H1 (cell line): ENCODE measurements around the gene HTR4. TPM values are rescaled to one million over a fixed set of nuclear protein-coding genes. Genes with fewer than 3 reads are reported as not detected.

Experiments used
- CTCF ChIA-PET: fragments of 300-600 bp; sonication (Branson Sonifier 250); formaldehyde crosslinking; loops from one replicate; lab custom pipeline; 2021; ENCODE audit not compliant: partially characterized antibody; lab: Charles Lee
- POLR2A ChIA-PET: fragments of 300-600 bp; sonication (Branson Sonifier 250); formaldehyde crosslinking; loops from one replicate; lab custom pipeline; 2021; ENCODE audit warnings: inconsistent platforms; ENCODE audit not compliant: partially characterized antibody; lab: Charles Lee
- DNase-seq, 2 experiments: peaks; one replicate each; pipeline versions ENCODE4 v3.0.0 to v3.0.0-alpha.2; 2010 to 2022; ENCODE audit warnings: low spot score in 2 of 2, low read depth in 1 of 2, mixed read lengths in 1 of 2
- FAIRE-seq: peaks from 2 replicates; lab custom pipeline; 2011; peaks lifted over from hg19 to GRCh38; lab: Jason Lieb, UNC
- H2AFZ ChIP-seq: 2 replicates; pipeline ENCODE4 v1.8.1; 2012; ENCODE audit warnings: low read length, inconsistent platforms
- H2AK5ac ChIP-seq: 2 replicates; pipeline ENCODE4 v1.6.1; 2013; ENCODE audit warnings: low read depth, low read length
- H2BK120ac ChIP-seq: replicated peaks from 2 replicates; pipeline ENCODE3; 2013; ENCODE audit warnings: low read depth, low read length, inconsistent platforms
- H2BK12ac ChIP-seq: 2 replicates; pipeline ENCODE4 v1.6.1; 2013; ENCODE audit warnings: low read depth, low read length
- H2BK15ac ChIP-seq: 2 replicates; pipeline ENCODE4 v1.6.1; 2013; ENCODE audit warnings: low read length
- H2BK20ac ChIP-seq: 2 replicates; pipeline ENCODE4 v1.6.1; 2013; ENCODE audit warnings: low read length
- H2BK5ac ChIP-seq: 2 replicates; pipeline ENCODE4 v1.6.1; 2013; ENCODE audit warnings: low read depth, low read length
- H3K14ac ChIP-seq: 2 replicates; pipeline ENCODE4 v1.6.1; 2013; ENCODE audit warnings: inconsistent platforms; ENCODE audit not compliant: insufficient read length
- H3K18ac ChIP-seq: 2 replicates; pipeline ENCODE4 v1.6.1; 2013; ENCODE audit warnings: low read length; ENCODE audit errors: extremely low read depth
- H3K23ac ChIP-seq: 2 replicates; pipeline ENCODE4 v1.6.1; 2013; ENCODE audit warnings: inconsistent platforms; ENCODE audit not compliant: insufficient read length
- H3K23me2 ChIP-seq: 2 replicates; pipeline ENCODE4 v1.6.1; 2013; ENCODE audit warnings: low read depth, low read length
- H3K27ac ChIP-seq: 2 replicates; pipeline ENCODE4 v1.6.1; 2011; ENCODE audit warnings: low read depth, low read length, inconsistent platforms
- H3K27me3 ChIP-seq, 4 experiments: replicated peaks in 1 of 4; 1 replicate in 1 of 4; 2 replicates in 3 of 4; pipeline versions ENCODE4 v1.6.1 to v1.8.1; 2011 to 2013; ENCODE audit warnings: low read length in 3 of 4, mild to moderate bottlenecking in 3 of 4, inconsistent platforms in 2 of 4, mixed read lengths in 2 of 4, moderate library complexity in 1 of 4; ENCODE audit not compliant: control insufficient read depth in 3 of 4, insufficient read depth in 3 of 4; ENCODE audit errors: extremely low read depth in 1 of 4
- H3K36me3 ChIP-seq, 4 experiments: 2 replicates each; pipeline versions ENCODE4 v1.6.1 to v1.8.1; 2011 to 2013; ENCODE audit warnings: mild to moderate bottlenecking in 4 of 4, low read length in 3 of 4, moderate library complexity in 2 of 4, control low read depth in 1 of 4, inconsistent platforms in 1 of 4; ENCODE audit not compliant: insufficient read depth in 4 of 4, control insufficient read depth in 2 of 4
- H3K4ac ChIP-seq: replicated peaks from 2 replicates; pipeline ENCODE3; 2013; ENCODE audit warnings: low read length, low read depth, mixed read lengths, inconsistent platforms; ENCODE audit not compliant: insufficient read length
- H3K4me1 ChIP-seq, 4 experiments: replicated peaks in 1 of 4; 1 replicate in 1 of 4; 2 replicates in 3 of 4; pipeline versions ENCODE4 v1.6.1 to v1.8.1; 2011 to 2013; ENCODE audit warnings: low read length in 3 of 4, inconsistent platforms in 2 of 4, mixed read lengths in 1 of 4; ENCODE audit not compliant: insufficient read depth in 4 of 4, control insufficient read depth in 3 of 4
- H3K4me2 ChIP-seq, 2 experiments: 2 replicates each; pipeline versions ENCODE4 v1.6.1 to v1.8.1; 2011 to 2013; ENCODE audit warnings: low read depth in 2 of 2, low read length in 2 of 2, control low read depth in 1 of 2, inconsistent platforms in 1 of 2, mild to moderate bottlenecking in 1 of 2; ENCODE audit not compliant: insufficient read depth in 1 of 2
- H3K4me3 ChIP-seq, 4 experiments: fragments of 200-600, 300-600 bp in 1 of 4; sonication (generic), shearing (Covaris generic), sonication (Bioruptor Twin) in 1 of 4; 2 replicates each; pipeline versions ENCODE4 v1.5.1 to v1.8.1; 2011 to 2016; ENCODE audit warnings: low read length in 4 of 4, low read depth in 3 of 4, control low read depth in 2 of 4, inconsistent platforms in 2 of 4, mild to moderate bottlenecking in 2 of 4, mixed read lengths in 1 of 4, moderate library complexity in 1 of 4; ENCODE audit not compliant: insufficient read depth in 2 of 4; ENCODE audit errors: extremely low read depth in 1 of 4
- H3K56ac ChIP-seq: replicated peaks from 2 replicates; pipeline ENCODE3; 2013; ENCODE audit warnings: low read depth, mild to moderate bottlenecking, mixed read lengths, low read length, inconsistent platforms; ENCODE audit not compliant: insufficient read length
- H3K79me1 ChIP-seq: 2 replicates; pipeline ENCODE4 v1.6.1; 2013; ENCODE audit warnings: low read depth, low read length, control low read depth
- H3K79me2 ChIP-seq, 2 experiments: 2 replicates each; pipeline versions ENCODE4 v1.6.1 to v1.8.1; 2012 to 2013; ENCODE audit warnings: low read length in 2 of 2, mild to moderate bottlenecking in 2 of 2, inconsistent platforms in 1 of 2; ENCODE audit not compliant: insufficient read depth in 2 of 2, control insufficient read depth in 1 of 2
- H3K9ac ChIP-seq, 4 experiments: replicated peaks in 1 of 4; 1 replicate in 1 of 4; 2 replicates in 3 of 4; pipeline versions ENCODE4 v1.6.1 to v1.8.1; 2011 to 2013; ENCODE audit warnings: low read depth in 3 of 4, low read length in 3 of 4, control low read depth in 2 of 4, mild to moderate bottlenecking in 2 of 4, moderate library complexity in 2 of 4, inconsistent platforms in 1 of 4; ENCODE audit errors: extremely low read depth in 1 of 4
- H3K9me3 ChIP-seq, 2 experiments: 2 replicates each; pipeline versions ENCODE4 v1.6.1 to v1.8.1; 2012 to 2013; ENCODE audit warnings: mild to moderate bottlenecking in 2 of 2, moderate library complexity in 2 of 2, control low read depth in 1 of 2, inconsistent platforms in 1 of 2, low read depth in 1 of 2, low read length in 1 of 2, mixed read lengths in 1 of 2; ENCODE audit not compliant: insufficient read depth in 2 of 2
- H4K20me1 ChIP-seq, 2 experiments: replicated peaks in 1 of 2; 2 replicates each; pipeline versions ENCODE3 to v1.8.1; 2011 to 2013; ENCODE audit warnings: inconsistent platforms in 2 of 2, low read length in 2 of 2, mild to moderate bottlenecking in 1 of 2; ENCODE audit not compliant: insufficient read depth in 2 of 2, control insufficient read depth in 1 of 2
- H4K5ac ChIP-seq: 2 replicates; pipeline ENCODE4 v1.6.1; 2013; ENCODE audit warnings: low read length, low read depth, mixed read lengths, inconsistent platforms; ENCODE audit not compliant: insufficient read length
- H4K8ac ChIP-seq: 2 replicates; pipeline ENCODE4 v1.8.0; 2013; ENCODE audit warnings: mild to moderate bottlenecking, moderate library complexity, low read length, inconsistent platforms; ENCODE audit not compliant: insufficient read depth; ENCODE audit errors: extremely low read depth
- H4K91ac ChIP-seq: replicated peaks from 2 replicates; pipeline ENCODE3; 2013; ENCODE audit warnings: low read length, mixed read lengths, inconsistent platforms; ENCODE audit not compliant: insufficient read length
- ATF3 ChIP-seq: IDR thresholded peaks from 2 replicates; pipeline ENCODE4 v1.6.1; 2011; ENCODE audit warnings: low read depth, mild to moderate bottlenecking, low read length; ENCODE audit not compliant: insufficient read depth
- CBX5 ChIP-seq: fragments of 300-800, 300-1000 bp; sonication (generic); IDR thresholded peaks from 2 replicates; pipeline ENCODE4 v1.7.1; 2016; ENCODE audit warnings: antibody characterized with exemption, low read length, low read depth
- CEBPB ChIP-seq: IDR thresholded peaks from 2 replicates; pipeline ENCODE4 v1.6.1; 2012; ENCODE audit warnings: low read depth, low read length
- CTCF ChIP-seq, 3 experiments: IDR thresholded peaks; 1 replicate in 2 of 3; 2 replicates in 1 of 3; pipeline versions ENCODE4 v1.5.1 to v1.6.1; 2011; ENCODE audit warnings: low read length in 3 of 3, mild to moderate bottlenecking in 3 of 3, inconsistent platforms in 2 of 3, low read depth in 1 of 3, moderate library complexity in 1 of 3; ENCODE audit not compliant: insufficient read depth in 1 of 3; ENCODE audit errors: control extremely low read depth in 1 of 3
- EP300 ChIP-seq, 2 experiments: IDR thresholded peaks; 1 replicate in 1 of 2; 2 replicates in 1 of 2; pipeline ENCODE4 v1.6.1; 2011 to 2012; ENCODE audit warnings: low read depth in 2 of 2, low read length in 2 of 2, mild to moderate bottlenecking in 2 of 2, borderline replicate concordance in 1 of 2, inconsistent platforms in 1 of 2, moderate library complexity in 1 of 2
- HDAC6 ChIP-seq: IDR thresholded peaks from one replicate; pipeline ENCODE4 v1.7.1; 2012; ENCODE audit warnings: low read depth, mild to moderate bottlenecking, inconsistent platforms, low read length, moderate library complexity
- JUN ChIP-seq: IDR thresholded peaks from 2 replicates; pipeline ENCODE4 v1.6.1; 2011; ENCODE audit warnings: low read depth, mild to moderate bottlenecking, improper control_type of control experiment, low read length
- KDM5A ChIP-seq: fragments of 200-600 bp; IDR thresholded peaks from 2 replicates; pipeline ENCODE4 v1.7.1; 2012; ENCODE audit warnings: mild to moderate bottlenecking, low read length, inconsistent platforms, mixed read lengths
- RAD21 ChIP-seq, 2 experiments: IDR thresholded peaks in 1 of 2; conservative IDR thresholded peaks in 1 of 2; 2 replicates each; pipeline ENCODE4 v1.6.1; 2011; ENCODE audit warnings: low read depth in 2 of 2, low read length in 2 of 2, improper control_type of control experiment in 1 of 2, inconsistent platforms in 1 of 2, mild to moderate bottlenecking in 1 of 2, moderate library complexity in 1 of 2
- RFX5 ChIP-seq: IDR thresholded peaks from 2 replicates; pipeline ENCODE4 v1.6.1; 2011; ENCODE audit warnings: low read depth, low read length, improper control_type of control experiment, borderline replicate concordance
- TCF12 ChIP-seq: IDR thresholded peaks from 2 replicates; pipeline ENCODE4 v1.6.1; 2011; ENCODE audit warnings: low read depth, mild to moderate bottlenecking, low read length
- WGBS, 2 experiments: shearing (Covaris generic) in 1 of 2; methylation state at CpG; one replicate each; pipeline versions ENCODE4 v1.1.6 to v1.1.7; 2013 to 2015; ENCODE audit warnings: low lambda C conversion rate in 2 of 2, mixed read lengths in 2 of 2, inconsistent platforms in 1 of 2, low coverage in 1 of 2, missing lambda C conversion rate in 1 of 2; ENCODE audit not compliant: insufficient replicate concordance in 2 of 2, insufficient coverage in 1 of 2, insufficient read length in 1 of 2; ENCODE audit errors: extremely low coverage in 1 of 2, missing lambda C conversion rate in 1 of 2; 5-methylcytosine and 5-hydroxymethylcytosine counted together
- polyA plus RNA-seq, 7 experiments: library from polyadenylated mRNA; depleted of rRNA in 3 of 7; stranded (reverse) in 5 of 7; unstranded in 2 of 7; fragments of >200 nt in 5 of 7; fragments of 200-250 nt in 2 of 7; gene quantifications; 1 replicate in 5 of 7; 2 replicates in 1 of 7; 4 replicates in 1 of 7; pipeline versions ENCODE4 v1.2.1 to v1.2.3, GENCODE V29; 2011 to 2013; ENCODE audit warnings: missing spikeins in 2 of 7, mixed read lengths in 2 of 7
- total RNA-seq: library from RNA; stranded (reverse); fragmentation: NEBNext Ultra II Directional; extraction: Animal tissue kit (Norgen Biotek cat#: 25700); gene quantifications from 2 replicates; pipeline ENCODE4 v1.2.1, GENCODE V29; 2021

HTR4 gene
- total and polyA plus RNA-seq, 2 of the 8 experiments (the other 6 are each of a cell fraction or from before 2014, with no cell fraction given): not detected

GRCh38 chr5:148687427-148687826 is 33.1 kb upstream of the HTR4 start:
- Histone ChIP-seq H2AK5ac (no peak overlapping the region), H3K18ac (no peak overlapping the region), H3K36me3 (no peaks in the 10 kb centered on the region), H2BK20ac (no peak overlapping the region), H3K27ac (no peak overlapping the region), H2BK15ac (no peak overlapping the region), H4K91ac (no peak overlapping the region), H2BK5ac (no peak overlapping the region), H3K4ac (no peak overlapping the region), H2BK120ac (no peak overlapping the region), H2BK12ac (no peak overlapping the region), H3K79me1 (no peaks in the 10 kb centered on the region), H2AFZ (no peak overlapping the region), H3K4me1 (no peaks in the 10 kb centered on the region), H3K79me2 (no peaks in the 10 kb centered on the region), H3K4me2 (no peak overlapping the region), H3K27me3 (no peaks in the 10 kb centered on the region), H3K14ac (no peak overlapping the region), H3K23me2 (no peaks in the 10 kb centered on the region), H3K9me3 (no peaks in the 10 kb centered on the region), H4K20me1 (no peaks in the 10 kb centered on the region), H4K5ac (no peak overlapping the region), H3K4me3 (no peak overlapping the region), H4K8ac (no peak overlapping the region), H3K9ac (no peak overlapping the region), H3K56ac (no peak overlapping the region), H3K23ac (no peak overlapping the region)
- DNase-seq: peak; percentile 23 to 53
- POLR2A ChIA-PET: no interaction called here
- FAIRE-seq: peak; percentile 95
- 57% methylated on average over 3 of the region's 3 CpGs; no CpG with 5 or more reads in 1 of the 2 experiments for WGBS, 2 experiments
- CTCF ChIA-PET: interaction anchor here (0.5 to 4.6 kb wide), 42 partner anchors 10 to 1956 kb away, joined by 3 to 52 read pairs (median 4); no protein-coding TSS in a partner anchor
- TF ChIP-seq CBX5 (no peak), EP300 (IDR thresholded peaks at IDR 0.05; ENCODE audit: borderline replicate concordance in 1 of 2, low read depth in 2 of 2, low read length in 2 of 2) (no peak), TCF12 (no peak), JUN (no peak), CEBPB (no peak), CTCF (IDR thresholded peaks at IDR 0.05; ENCODE audit: control extremely low read depth in 1 of 3, insufficient read depth in 1 of 3, low read depth in 1 of 3, low read length in 3 of 3) (peak; percentile 35 to 98 (median 95)), RFX5 (no peak), KDM5A (no peak), RAD21 (IDR thresholded peaks at IDR 0.05 in 1 of 2, conservative IDR thresholded peaks at IDR 0.05 in 1 of 2; ENCODE audit: low read depth in 2 of 2, low read length in 2 of 2) (peak; percentile 87), HDAC6 (no peak), ATF3 (no peak)
